Urinary bladder (tissue), 4 donors: ENCODE results near the gene MTHFD2L. TPM values are rescaled to one million over a fixed set of nuclear protein-coding genes. Genes with fewer than 3 reads are reported as not detected.

ENCODE experiments used
- DNase-seq: peaks from one replicate; pipeline ENCODE4 v3.0.0-alpha.2; 2015; ENCODE audit errors: extremely low spot score
- H3K27ac ChIP-seq: one replicate; pipeline ENCODE4 v1.5.1; 2013; ENCODE audit warnings: low read depth, mild to moderate bottlenecking, moderate library complexity
- H3K36me3 ChIP-seq: one replicate; pipeline ENCODE4 v1.6.1; 2013; ENCODE audit warnings: mild to moderate bottlenecking, moderate library complexity; ENCODE audit not compliant: insufficient read depth
- H3K4me1 ChIP-seq: one replicate; pipeline ENCODE4 v1.6.1; 2013; ENCODE audit warnings: mild to moderate bottlenecking, moderate library complexity; ENCODE audit not compliant: insufficient read depth
- H3K4me3 ChIP-seq: one replicate; pipeline ENCODE4 v1.5.1; 2013; ENCODE audit warnings: low read depth, low read length
- WGBS: extraction: QIAGEN DNeasy Blood & Tissue Kit; methylation state at CpG from one replicate; pipeline ENCODE4 v1.1.7; 2013; 5-methylcytosine and 5-hydroxymethylcytosine counted together
- polyA plus RNA-seq: library from polyadenylated mRNA; stranded (reverse); fragments of 200-250 nt; gene quantifications from one replicate; pipeline ENCODE4 v1.2.3, GENCODE V29; 2013
- total RNA-seq: library from RNA; depleted of rRNA; stranded (reverse); fragments of >200 nt; gene quantifications from one replicate; pipeline ENCODE4 v1.2.3, GENCODE V29; 2014
- donor health status: healthy with polysubstance abuse.
- donor health status: healthy.

MTHFD2L gene
- total and polyA plus RNA-seq, 2 donors: 5.8 to 21.1 TPM

DNA sequence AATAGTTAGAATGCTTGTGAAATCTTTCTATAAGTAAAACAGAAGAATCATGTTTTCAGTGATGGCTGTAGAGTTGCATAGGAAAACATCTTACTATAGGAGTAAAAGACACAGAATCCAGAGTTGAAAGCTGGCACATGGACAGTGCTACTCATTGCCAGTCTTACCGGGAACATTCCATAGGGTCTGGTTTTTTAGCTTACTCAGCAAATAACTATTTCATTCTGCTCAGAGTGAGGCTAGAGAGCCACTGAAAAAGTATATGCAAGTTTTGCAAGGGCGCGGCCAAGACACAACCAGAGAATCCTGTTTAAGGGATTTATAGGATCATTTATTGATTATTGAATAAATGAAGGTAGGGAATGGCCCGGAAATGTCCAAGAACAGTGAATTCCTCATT is 60.3 kb downstream of the MTHFD2L start:
- DNase-seq: no peak
- 87% methylated on average over 4 of the region's 4 CpGs for WGBS
- Histone ChIP-seq H3K36me3 (no peaks in the 10 kb centered on the region), H3K27ac (no peak overlapping the region), H3K4me3 (no peak overlapping the region), H3K4me1 (peaks cover 1% of the 10 kb centered on the region)

DNA sequence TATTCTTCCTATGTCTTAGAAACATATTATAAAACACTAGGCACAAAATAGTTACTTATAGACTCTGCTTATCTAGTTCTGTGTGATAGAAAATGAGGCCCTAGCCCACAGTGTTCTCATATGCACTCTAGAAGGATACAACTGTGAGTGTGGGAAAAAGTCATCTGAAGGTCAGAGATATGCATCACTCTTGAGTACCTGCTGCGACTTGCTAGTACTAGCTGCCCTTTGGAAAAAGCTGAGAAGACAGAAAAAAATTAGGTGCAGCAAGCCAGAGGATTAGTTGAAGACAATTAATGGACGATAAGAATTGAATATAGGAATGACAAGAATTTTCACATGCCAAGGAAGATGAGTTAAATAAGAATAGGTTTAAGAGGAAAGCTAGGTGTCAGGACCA is 61.3 kb downstream of the MTHFD2L start:
- peaks cover 1% of the 10 kb centered on the region for H3K4me1 ChIP-seq
- H3K4me3 ChIP-seq: no peak overlapping the region
- no peaks in the 10 kb centered on the region for H3K36me3 ChIP-seq
- DNase-seq: no peak
- 54% methylated on average over 2 of the region's 2 CpGs for WGBS
- H3K27ac ChIP-seq: no peak overlapping the region

DNA sequence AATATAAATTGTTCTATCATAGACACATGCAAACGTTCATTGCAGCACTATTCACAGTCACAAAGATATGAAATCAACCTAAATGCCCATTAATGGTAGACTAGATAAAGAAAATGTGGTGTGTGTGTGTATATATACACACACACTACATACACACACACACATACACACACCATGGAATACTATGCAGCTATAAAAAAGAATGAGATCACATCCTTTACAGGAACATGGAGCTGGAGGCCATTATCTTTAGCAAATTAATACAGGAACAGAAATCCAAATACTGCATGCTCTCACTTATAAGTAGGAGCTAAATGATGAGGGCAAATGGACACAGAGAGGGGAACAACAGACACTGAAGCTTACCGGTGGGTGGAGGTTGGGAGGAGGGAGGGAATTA is 65.2 kb downstream of the MTHFD2L start:
- Histone ChIP-seq H3K4me1 (no peaks in the 10 kb centered on the region), H3K4me3 (no peak overlapping the region), H3K27ac (no peak overlapping the region), H3K36me3 (no peaks in the 10 kb centered on the region)
- WGBS: 92% methylated on average over 2 of the region's 2 CpGs
- DNase-seq: no peak

DNA sequence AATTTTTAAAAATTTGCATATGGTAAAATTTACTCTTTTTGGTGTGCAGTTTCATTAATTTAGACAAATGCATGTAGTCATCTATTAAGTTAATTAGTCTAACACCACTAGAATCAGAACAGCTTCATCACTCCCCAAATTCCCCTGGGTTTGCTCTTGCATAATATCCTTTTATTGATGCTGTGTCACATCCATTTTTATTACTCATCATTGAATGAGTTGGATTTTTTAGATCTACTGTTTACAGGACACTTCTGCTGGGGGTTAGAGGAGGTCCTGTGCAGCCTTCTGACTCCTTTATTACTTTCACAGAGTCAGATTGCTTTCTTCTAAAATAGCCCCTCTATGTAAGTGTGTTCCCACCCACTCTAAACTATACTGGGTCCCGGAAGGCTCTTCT is 65.9 kb downstream of the MTHFD2L start:
- no peaks in the 10 kb centered on the region for H3K36me3 ChIP-seq
- 90% methylated on average over 1 of the region's 1 CpG for WGBS

DNA sequence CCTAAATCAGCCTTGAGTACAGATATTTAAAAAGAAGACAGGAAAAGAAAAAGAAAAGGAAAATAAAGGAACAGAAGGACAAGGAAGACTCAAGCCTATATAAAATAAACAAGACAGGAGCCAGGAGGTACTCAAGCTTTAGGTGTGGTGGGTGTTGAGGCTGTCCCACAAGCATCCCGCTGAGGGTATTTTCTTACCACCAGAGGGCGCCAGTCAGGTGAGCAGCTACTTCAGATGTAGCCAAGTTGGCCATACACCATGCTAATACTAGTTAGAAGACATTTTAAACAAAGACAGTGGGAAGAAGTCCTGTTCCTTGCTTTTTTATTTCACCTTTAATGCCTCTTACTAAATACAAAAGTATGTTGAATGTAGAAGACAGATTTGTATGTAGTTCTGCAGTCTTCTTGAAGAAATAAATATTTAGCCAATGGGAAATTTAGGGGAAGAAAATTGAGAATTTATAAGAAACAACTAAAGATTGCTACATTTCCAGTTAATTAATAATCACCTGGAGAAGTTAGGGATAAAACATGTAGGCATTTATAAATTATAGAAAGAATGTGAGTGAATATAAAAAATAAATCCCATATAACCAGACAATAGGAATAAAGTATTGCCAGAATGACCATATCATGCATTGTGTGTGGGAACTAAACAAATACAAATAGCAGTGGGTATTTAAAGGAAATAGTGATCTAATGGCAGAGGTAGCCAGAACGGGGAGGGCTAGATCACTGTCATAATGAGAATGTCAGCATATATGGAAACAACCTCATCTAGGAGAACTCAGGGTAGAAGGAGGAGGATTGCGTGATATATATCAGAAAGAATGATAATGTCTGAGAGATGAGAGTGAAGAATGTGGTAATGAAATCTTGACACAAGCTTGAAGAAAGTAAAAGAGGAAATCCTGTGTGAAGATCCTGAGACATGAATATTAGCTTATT is 71.0 kb downstream of the MTHFD2L start:
- WGBS: 47% methylated on average over 4 of the region's 4 CpGs
- DNase-seq: no peak
- Histone ChIP-seq H3K27ac (no peak overlapping the region), H3K4me1 (no peaks in the 10 kb centered on the region), H3K4me3 (no peak overlapping the region), H3K36me3 (no peaks in the 10 kb centered on the region)

More for the DNA sequence above, 65.9 kb downstream of the MTHFD2L start:
- Histone ChIP-seq H3K4me1 (no peaks in the 10 kb centered on the region), H3K27ac (no peak overlapping the region), H3K4me3 (no peak overlapping the region)
- no peak for DNase-seq

DNA sequence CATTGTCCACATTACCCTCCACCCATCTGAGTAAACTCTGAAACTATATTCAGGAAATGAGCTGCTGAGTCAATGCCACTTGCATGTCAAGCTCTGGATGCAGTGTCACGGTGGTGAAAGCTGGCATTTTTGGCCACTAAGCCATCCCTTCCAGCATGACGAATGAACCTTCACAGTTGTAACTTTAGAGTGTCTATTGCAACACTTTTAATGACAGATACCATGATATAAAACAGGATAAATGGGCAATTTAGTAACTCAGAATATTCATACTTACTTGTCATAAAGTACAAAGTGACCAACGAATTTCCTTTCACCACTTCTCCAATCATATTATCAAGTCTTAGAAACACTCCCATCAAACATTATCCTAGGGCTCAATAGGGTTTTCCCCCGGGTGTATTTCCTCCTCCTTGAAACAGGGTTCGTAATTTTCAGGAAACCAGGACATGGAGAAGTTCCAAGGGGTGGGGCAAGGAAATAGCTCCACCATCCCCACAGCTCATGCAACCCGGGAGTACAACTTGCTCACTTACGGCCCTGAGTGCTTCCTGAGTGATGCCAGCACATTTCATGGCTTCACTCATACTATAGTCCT is 73.1 kb downstream of the MTHFD2L start:
- Histone ChIP-seq H3K27ac (no peak overlapping the region), H3K36me3 (no peaks in the 10 kb centered on the region), H3K4me1 (no peaks in the 10 kb centered on the region), H3K4me3 (no peak overlapping the region)
- no peak for DNase-seq
- 72% methylated on average over 7 of the region's 7 CpGs for WGBS

DNA sequence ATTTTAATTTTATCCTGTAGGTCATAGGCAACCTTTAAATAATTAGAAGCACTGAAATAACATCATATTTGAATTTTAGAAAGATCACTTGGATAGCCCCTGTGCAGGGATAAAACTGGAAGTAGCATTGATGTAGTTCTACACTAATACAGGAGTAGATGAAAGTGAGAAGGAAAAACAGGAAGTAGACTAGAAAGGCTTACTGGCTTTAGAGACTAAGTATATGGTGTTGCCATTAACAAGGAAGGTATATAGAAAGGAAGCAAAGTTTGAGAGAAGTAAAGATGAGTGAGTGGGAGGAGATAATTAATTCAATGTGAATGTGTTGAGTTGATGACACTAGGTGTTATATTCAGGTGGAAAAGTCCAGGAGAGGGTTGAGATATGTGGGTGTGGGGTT is 77.2 kb downstream of the MTHFD2L start:
- DNase-seq: no peak
- no peaks in the 10 kb centered on the region for H3K36me3 ChIP-seq

DNA sequence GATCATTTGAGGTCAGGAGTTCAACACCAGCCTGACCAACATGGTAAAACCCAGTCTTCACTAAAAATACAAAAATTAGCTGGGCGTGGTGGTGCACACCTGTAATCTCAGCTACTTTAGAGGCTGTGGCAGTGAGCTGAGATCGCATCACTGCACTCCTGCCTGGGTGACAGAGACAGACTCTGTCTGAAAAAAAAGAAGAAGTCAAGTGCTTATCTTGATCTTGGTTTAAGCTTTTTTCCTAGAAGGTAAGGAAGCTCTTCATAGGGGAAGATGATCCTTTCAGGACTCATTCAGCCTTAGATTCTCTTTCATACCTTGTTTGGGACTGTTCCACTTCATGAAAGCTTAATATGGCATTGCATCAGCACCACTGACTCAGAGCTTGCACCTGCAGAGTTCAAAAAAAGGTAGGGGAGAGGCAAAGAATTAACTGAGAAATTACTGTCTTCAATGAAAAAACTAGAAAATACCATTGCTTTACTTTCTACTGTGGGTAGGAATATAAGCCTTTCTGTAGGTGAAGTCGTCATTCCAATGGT is 79.6 kb downstream of the MTHFD2L start:
- DNase-seq: no peak
- 76% methylated on average over 3 of the region's 3 CpGs for WGBS
- Histone ChIP-seq H3K4me3 (no peak overlapping the region), H3K27ac (no peak overlapping the region), H3K36me3 (no peaks in the 10 kb centered on the region), H3K4me1 (no peaks in the 10 kb centered on the region)

More for the DNA sequence above, 77.2 kb downstream of the MTHFD2L start:
- Histone ChIP-seq H3K27ac (no peak overlapping the region), H3K4me1 (no peaks in the 10 kb centered on the region), H3K4me3 (no peak overlapping the region)

DNA sequence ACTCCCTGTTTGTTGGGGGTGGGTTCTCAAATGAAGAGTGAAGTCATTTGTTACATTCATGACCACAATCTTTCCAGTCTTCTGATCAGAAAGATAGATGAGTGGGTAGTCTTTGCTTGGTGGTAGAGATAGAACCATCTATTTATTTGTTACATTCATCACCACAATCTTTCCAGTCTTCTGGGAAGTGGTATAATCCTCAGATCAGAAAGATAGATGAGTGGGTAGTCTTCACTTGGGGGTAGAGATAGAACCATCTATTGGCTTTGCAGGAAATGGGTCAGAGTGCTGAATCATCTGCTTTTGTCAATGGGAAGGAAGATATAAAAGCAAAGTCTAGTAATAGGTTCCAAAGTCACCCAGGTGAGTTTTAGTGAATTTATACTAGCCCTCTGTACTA is 86.1 kb downstream of the MTHFD2L start:
- no peaks in the 10 kb centered on the region for H3K36me3 ChIP-seq
- H3K4me3 ChIP-seq: no peak overlapping the region
- H3K27ac ChIP-seq: no peak overlapping the region
- no peak for DNase-seq
- H3K4me1 ChIP-seq: no peaks in the 10 kb centered on the region

DNA sequence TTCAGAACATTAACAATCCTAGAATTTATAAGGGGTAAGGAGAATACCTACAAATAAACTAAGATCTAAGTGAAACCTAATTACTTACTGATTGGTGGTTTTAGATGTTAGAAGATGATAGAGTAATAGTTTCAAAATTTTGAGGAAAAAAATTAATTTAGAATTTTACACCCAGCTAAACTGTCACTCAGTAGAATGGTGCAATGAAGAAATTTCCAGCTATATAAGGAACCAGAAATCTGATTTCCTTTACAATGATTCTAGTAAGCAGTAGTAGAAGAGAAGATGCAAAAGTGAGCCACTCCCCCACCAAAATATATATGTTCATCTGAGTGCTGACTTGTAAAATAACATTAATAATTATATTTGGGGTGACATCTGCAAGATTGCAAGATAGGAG is 95.0 kb downstream of the MTHFD2L start:
- no peak overlapping the region for H3K27ac ChIP-seq
- no peak overlapping the region for H3K4me3 ChIP-seq
- no peaks in the 10 kb centered on the region for H3K4me1 ChIP-seq
- no peaks in the 10 kb centered on the region for H3K36me3 ChIP-seq
- no peak for DNase-seq

DNA sequence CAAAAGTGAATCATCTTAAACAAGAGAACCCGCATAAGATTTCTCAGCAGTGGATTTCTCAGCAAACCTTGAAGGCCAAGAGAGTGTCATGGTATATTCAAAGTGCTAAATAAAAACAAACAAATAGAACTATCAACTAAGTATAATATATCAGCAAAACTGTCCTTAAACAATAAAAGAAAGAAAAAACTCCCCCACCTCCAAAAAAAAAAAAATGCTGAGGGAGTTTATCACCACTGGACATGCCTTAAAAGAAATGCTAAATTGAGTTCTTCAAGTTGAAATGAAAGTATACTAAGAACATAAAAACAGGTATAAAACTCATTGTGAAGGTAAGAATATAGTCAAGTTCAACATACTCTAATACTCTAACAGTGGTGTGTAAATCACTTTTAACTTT is 96.5 kb downstream of the MTHFD2L start:
- WGBS: 98% methylated on average over 1 of the region's 1 CpG
- DNase-seq: no peak
- H3K27ac ChIP-seq: no peak overlapping the region
- no peak overlapping the region for H3K4me3 ChIP-seq
- H3K36me3 ChIP-seq: no peaks in the 10 kb centered on the region
- no peaks in the 10 kb centered on the region for H3K4me1 ChIP-seq

DNA sequence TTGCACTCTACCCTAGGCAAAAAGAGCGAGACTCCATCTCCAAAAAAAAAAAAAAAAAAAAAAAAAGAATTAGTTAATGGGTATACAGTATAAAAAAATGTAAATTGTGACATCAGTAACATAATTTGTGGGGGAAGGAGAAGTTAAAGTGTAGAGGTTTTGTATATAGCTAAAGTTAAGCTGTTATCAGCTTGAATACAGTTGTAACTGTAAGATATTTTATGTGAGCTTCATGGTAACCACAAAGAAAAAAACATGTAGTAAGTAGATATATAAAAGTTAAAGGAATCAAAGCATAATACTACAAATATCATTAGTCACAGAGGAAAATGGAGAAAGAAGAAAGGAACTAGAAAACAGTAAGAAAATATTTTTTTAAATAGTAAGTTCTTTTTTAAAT is 97.2 kb downstream of the MTHFD2L start:
- H3K4me3 ChIP-seq: no peak overlapping the region
- H3K4me1 ChIP-seq: no peaks in the 10 kb centered on the region
- no peak overlapping the region for H3K27ac ChIP-seq
- no peaks in the 10 kb centered on the region for H3K36me3 ChIP-seq
- DNase-seq: no peak
- 94% methylated on average over 1 of the region's 1 CpG for WGBS

DNA sequence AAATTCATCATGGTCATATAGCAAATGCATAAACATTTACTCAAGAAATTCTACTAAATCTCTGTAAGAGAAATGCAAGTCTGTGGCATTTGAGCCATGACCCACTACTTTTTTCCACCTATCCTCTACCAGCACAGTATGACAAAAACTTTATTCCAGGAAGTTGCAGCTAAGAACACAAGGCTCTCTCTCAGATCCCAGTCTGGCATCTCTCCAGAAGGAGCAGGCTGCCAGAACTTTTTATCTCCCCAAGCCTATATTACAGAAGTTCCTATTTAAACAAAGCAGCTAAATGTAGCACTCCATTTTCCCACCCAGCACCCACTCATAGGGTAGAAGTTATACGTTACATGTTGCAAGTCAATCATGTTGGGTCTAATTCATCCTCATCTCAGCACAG is 101.0 kb downstream of the MTHFD2L start:
- H3K36me3 ChIP-seq: no peaks in the 10 kb centered on the region
- DNase-seq: no peak
- H3K27ac ChIP-seq: no peak overlapping the region
- no peak overlapping the region for H3K4me3 ChIP-seq
- WGBS: 33% methylated on average over 1 of the region's 1 CpG
- no peaks in the 10 kb centered on the region for H3K4me1 ChIP-seq

DNA sequence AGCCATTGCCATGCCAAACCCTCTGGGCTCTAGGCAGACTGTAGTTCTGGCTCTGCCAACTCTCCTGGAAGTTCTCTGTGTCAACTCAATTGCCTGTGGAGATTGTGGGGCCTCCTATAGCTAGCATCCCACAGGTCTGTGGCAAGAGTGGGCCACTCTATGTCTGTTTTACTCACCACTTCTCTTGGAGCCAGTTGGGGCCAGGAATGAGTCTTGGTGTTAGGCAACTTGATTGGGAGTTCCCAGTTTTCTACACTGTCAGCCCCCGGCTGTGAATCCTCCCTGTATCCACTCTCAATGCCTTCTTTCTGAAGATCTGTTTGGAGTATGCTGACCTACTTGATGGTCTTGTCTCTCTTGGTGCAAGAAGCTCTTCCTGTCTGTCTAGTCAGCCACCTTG is 102.1 kb downstream of the MTHFD2L start:
- DNase-seq: no peak
- Histone ChIP-seq H3K4me3 (no peak overlapping the region), H3K36me3 (no peaks in the 10 kb centered on the region), H3K4me1 (no peaks in the 10 kb centered on the region), H3K27ac (no peak overlapping the region)
- WGBS: 96% methylated on average over 1 of the region's 1 CpG
